Measurements from ENCODE around the gene CLCN7.

DNA sequence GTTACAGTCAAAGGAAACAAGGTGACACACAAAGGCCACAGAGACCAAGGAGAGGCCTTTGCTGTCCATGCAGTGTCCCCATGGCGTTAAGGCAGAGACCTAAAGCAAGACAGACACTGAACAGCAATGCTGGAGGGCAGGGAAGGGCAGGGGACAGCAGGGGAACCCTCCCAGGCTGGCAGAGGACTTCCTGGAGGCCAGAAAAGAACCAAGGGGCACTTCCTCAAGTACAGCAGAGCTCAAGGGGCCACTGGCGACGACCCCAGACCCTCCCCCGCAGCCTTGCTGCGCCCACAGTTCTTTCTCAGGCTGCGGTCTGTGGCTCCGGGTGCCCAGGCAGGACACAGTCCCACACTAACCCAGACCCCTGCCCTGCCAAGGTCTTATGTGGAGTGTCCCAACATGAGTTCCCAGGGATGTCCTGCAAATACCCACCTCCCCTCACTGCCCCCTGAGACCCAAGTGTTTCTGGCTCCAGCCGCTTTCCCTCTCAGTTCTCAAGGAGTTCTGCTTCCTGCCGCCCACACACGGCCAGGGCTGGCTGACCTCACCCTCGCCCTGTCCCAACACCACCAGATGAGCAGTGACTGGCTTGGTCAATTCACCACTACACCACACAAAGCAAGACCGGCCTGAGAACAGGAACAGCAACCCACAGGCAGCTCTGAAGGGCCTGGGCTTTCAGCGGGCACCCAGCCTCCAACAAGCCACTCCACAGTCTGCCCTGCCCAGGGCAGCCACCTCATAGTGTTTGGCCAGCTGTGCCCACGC is 4.2 kb downstream of the CLCN7 start:
- TF ChIP-seq CTCF (IDR thresholded peaks at IDR 0.05) (no peak), POLR2A (IDR thresholded peaks at IDR 0.05) (no peak), EP300 (IDR thresholded peaks at IDR 0.05) (no peak)

All from ovary (tissue), 3 donors.